T-helper 22 cell (primary cell): ENCODE data around the gene VPREB1.
"Not testable (repeated sequence)": the region's sequence is repeated elsewhere in the genome, so short reads cannot be mapped to it uniquely, and the experiment has no call there.

ENCODE experiments used
- DNase-seq: peaks from one replicate; pipeline ENCODE4 v3.0.0-alpha.2; 2020; ENCODE audit warnings: low read depth

Gene VPREB1

DNA sequence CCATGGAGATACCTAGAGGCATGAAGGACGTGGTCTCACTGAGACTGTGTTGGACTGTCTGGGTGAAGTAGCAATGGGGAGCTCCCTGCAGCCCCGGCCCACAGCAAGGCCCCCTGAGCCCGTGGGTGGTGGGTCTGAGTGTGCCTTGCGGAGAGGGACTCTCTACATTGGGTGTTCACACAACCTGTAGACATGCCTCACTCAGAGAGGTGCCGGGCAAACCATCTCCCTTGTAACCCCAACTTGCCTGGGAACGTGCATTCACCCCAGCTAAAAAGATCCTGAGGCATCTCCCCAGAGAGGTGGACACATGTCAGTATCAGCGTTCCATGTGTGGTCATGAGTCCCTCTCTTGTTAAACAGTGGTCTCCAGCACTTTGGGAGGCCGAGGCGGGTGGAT lies 2.1 kb downstream of the VPREB1 start:
- DNase-seq = no peak

DNA sequence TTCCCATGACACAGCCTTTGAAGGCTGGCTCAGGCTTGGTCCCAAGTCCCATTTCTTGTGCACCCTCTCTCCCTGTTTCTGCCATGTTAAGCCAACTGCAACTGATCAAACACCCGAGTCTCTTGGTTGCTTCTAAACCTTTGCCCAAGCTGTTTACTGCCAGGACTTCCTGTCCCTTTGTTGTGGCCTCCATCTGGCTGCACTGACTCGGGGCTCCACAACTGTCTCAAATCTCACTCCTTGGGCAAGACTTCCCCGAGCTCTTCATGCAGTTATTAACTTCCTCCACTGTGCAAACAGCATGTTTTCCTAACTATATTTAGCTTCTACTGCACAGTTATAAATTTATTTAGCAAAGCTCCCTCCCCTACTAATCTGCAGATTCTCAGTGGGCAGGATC lies 4.3 kb downstream of the VPREB1 start:
- DNase-seq = no peak

GRCh38 chr22:22250651-22251050 lies 6.1 kb downstream of the VPREB1 start:
- DNase-seq = not testable (repeated sequence)

DNA sequence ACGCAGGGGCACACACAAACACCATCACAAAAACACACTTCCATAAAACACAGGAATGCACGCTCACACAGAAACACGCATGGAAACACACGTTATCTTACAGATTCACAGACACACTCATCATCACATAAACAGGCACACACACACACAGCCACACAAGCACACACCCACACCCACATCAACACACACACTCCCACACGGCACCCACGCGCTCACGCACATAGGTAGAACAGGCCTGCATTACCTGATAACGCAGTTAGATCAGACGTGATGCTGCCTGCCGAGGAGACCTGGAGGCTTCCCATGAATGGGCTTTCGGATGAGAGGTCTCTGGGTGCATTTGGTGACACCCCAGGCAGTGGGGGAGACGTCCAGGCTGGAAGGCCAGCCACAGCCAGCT lies 11.5 kb downstream of the VPREB1 start:
- not testable (repeated sequence) for DNase-seq

GRCh38 chr22:22258597-22259415 lies 14.2 kb downstream of the VPREB1 start:
- not testable (repeated sequence) for DNase-seq

- DNase-seq = not testable (repeated sequence)
These were observed 15.6 kb downstream of the VPREB1 start for GRCh38 chr22:22260169-22260568.

GRCh38 chr22:22260586-22260985 lies 16.0 kb downstream of the VPREB1 start:
- DNase-seq = not testable (repeated sequence)

GRCh38 chr22:22262332-22263074 lies 17.9 kb downstream of the VPREB1 start:
- DNase-seq = not testable (repeated sequence)

GRCh38 chr22:22263823-22264222 lies 19.2 kb downstream of the VPREB1 start:
- DNase-seq = not testable (repeated sequence)

GRCh38 chr22:22270036-22270676 lies 25.6 kb downstream of the VPREB1 start:
- not testable (repeated sequence) for DNase-seq

GRCh38 chr22:22277423-22277822 lies 32.8 kb downstream of the VPREB1 start:
- not testable (repeated sequence) for DNase-seq

DNA sequence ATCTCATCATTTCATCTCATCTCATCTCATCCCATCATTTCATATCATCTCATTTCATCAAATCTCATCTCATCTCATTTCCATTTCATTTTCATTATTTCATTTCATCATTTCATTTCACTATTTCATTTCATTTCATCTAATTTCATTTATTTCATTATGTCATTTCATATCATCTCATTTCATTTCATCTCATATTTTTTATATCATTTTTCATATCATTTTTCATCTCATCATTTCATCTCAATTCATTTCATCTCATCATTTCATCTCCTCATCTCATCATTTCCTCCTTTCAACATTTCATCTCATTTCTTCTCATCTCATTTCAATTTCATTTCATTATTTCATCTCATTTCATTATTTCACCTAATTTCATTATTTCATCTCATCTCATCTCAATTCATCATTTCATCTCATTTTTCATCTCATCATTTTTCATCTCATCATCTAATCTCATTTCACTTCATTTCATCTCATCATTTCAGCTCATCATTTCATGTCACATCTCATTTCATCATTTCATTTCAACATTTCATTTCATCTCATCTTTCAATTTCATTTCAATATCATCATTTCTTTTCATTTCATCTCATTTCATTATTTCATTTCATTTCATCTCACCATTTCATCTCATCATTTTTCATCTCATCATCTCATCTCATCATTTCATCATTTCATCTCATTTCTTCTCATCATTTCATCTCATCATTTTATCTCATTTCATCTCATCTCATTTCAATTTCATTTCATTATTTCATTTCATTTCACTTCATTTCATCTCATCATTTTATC lies 40.6 kb downstream of the VPREB1 start:
- not testable (repeated sequence) for DNase-seq

DNA sequence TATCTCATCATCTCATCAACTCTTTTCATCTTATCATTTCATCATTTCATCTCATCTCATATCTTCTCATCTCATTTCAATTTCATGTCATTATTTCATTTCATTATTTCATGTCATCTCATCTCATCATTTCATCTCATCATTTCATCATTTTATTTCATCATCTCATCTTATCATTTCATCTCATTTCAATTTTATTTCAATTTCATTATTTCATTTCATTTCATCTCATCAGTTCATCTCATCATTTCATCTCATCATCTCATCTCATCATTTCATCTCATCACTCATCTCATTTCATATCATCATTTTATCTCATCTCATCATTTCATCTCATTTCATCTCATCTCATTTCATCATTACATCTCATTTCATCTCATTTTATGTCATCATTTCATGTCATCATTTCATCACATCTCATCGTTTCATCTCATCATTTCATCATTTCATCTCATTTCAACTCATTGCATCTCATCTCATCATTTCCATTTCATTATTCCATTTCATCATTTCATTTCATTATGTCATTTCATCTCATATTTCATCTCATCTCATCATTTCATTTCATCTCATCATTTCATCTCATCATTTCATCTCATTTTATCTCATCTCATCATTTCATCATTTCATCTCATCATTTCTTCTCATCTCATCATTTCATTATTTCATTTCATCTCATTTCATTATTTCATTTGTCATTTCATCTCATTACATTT lies 42.0 kb downstream of the VPREB1 start:
- not testable (repeated sequence) for DNase-seq

GRCh38 chr22:22287106-22287626 lies 42.6 kb downstream of the VPREB1 start:
- DNase-seq = not testable (repeated sequence)

- DNase-seq = not testable (repeated sequence)
These were observed 45.1 kb downstream of the VPREB1 start for GRCh38 chr22:22289666-22290065.

GRCh38 chr22:22291129-22291806 lies 46.7 kb downstream of the VPREB1 start:
- not testable (repeated sequence) for DNase-seq

GRCh38 chr22:22292656-22293055 lies 48.1 kb downstream of the VPREB1 start:
- DNase-seq = not testable (repeated sequence)

DNA sequence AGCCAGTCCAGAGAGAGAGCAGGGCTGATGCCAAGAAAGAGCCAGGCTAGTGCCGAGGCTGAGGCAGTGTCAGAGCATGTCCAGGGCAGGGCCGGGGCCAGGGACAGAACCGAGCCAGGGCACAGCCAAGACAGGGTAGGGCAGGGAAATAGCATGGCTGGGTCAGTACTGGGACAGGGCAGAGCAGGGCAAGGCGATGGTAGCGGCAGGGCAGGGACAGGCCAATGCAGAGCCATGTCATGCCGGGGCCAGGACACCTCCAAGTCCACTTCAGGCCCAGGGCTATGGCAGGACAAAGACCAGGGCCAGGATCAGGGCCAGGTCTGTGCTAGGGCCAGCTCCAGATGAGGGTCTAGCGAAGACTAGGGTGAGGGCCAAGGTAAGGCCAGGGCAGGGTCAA lies 48.9 kb downstream of the VPREB1 start:
- DNase-seq = not testable (repeated sequence)

GRCh38 chr22:22294641-22295040 lies 50.1 kb downstream of the VPREB1 start:
- DNase-seq = not testable (repeated sequence)
